HS-5 (cell line): Measurements from ENCODE around the gene FOXA3.

Source experiments
- DNase-seq: peaks from one replicate; pipeline ENCODE4 v3.0.0-alpha.2; 2012; ENCODE audit warnings: low read depth

Gene FOXA3

DNA sequence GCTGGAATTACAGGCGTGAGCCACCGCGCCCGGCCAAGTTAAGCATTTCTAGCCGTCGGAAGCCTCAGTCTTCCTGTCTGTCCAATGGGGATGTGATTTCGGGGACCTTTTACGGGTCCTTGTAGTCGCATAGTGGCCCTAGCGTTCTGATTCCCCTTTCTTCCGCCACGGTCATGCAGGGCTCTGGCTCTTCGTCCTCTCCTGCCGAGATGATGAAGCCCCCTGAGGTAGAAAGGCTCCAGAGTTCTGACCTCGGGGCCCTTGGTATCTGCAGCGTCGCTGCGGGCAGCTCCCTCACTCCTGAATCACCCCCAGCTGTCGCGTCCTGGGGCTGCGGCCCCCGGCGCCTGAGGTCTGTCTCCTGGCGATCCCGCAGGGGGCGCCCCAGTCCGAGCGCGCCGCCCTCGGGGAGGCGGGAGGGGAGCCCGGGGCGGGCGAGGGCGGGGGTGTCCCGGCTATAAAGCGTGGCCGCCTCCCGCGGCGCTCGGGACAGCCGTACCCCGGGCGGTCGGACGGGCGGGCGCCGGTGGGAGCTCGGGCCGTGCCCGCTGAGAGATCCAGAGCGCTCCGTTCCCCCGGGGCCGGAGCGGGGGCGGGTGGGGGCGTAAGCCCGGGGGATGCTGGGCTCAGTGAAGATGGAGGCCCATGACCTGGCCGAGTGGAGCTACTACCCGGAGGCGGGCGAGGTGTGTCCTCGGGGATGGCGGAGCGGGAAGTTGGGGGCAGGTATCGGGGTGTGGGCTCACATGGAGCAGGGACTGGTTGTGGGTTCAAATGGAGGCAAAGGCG, at the start of gene FOXA3:
FOXA3 (plus strand) TSS at position 487 of the 789 bp plus-strand sequence; CDS start at position 618, 131 bp downstream.
- no peak for DNase-seq

DNA sequence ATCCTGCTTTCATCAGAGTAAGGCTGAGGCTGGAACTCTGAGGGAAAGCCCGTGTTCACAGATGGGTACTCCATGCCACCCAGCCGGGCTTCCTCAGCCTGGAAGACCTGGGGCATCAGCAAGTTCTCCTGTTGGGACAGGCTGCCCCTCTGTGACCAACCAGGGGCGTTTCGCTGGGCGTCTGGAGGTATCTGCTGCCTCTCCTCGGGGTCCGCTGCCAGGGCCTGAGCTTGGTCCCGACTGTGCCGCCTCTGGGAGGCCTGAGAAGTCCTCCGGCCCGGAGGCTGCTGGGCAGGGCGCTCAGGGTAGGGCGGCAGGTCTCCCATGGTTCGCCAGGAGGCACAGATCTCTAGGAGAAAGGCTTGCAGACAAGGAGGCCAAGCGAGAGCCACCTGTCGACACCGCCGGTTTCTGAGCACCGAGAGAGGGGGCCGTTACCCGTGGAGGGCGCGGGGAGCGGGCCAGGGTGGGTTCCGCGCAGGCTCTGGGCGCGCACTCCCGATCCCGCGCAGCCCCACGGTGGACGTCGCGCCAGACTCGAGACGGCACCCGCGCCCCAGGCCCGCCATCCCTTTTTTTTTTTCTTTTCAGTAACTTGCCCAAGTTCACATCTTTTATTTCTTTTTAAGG, 49.2 kb upstream of the FOXA3 start, which contains the start of gene RSPH6A:
RSPH6A (minus strand) TSS at position 458 of the 630 bp plus-strand sequence; CDS start at position 326, 132 bp downstream.
- DNase-seq = no peak

GRCh38 chr19:45815481-45816216, 48.5 kb upstream of the FOXA3 start:
- DNase-seq = no peak

GRCh38 chr19:45816236-45817009, 47.7 kb upstream of the FOXA3 start:
- DNase-seq = no peak

DNA sequence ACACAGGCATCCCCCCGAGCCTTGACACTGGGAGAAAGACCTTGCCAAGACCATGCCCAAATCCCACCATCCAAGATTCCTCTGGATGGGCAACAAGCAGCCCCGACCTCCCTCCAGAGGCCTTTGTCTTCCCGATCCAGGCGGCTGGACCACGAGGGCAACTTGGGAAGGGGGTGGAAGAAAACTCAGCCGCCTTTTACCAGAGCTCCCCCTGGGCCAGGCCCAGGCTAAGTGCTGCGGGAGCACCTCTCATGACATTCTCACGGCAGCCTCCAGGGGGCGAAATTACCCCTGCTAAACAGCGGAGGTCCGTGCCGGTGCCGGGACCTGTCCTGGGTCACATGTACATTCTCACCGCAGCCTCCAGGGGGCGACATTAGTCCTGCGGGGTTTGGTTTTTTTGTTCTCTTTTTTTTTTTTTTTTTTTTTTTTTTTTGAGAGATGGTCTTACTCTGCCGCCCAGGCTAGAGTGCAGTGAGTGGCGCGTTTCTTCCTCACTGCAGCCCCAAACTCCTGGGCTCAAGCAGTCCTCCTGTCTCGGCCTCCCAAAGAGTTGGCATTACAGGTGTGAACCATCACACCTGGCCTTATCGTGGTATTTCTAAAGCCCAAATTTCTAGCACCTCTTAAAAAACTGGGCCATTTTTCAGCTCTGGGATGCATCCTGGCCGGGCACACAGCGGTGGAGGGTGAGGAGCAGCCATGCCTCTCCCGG, 47.0 kb upstream of the FOXA3 start:
- peak; percentile 52 for DNase-seq

GRCh38 chr19:45817725-45818301, 46.3 kb upstream of the FOXA3 start:
- DNase-seq = no peak

GRCh38 chr19:45819769-45820168, 44.4 kb upstream of the FOXA3 start:
- DNase-seq = no peak

DNA sequence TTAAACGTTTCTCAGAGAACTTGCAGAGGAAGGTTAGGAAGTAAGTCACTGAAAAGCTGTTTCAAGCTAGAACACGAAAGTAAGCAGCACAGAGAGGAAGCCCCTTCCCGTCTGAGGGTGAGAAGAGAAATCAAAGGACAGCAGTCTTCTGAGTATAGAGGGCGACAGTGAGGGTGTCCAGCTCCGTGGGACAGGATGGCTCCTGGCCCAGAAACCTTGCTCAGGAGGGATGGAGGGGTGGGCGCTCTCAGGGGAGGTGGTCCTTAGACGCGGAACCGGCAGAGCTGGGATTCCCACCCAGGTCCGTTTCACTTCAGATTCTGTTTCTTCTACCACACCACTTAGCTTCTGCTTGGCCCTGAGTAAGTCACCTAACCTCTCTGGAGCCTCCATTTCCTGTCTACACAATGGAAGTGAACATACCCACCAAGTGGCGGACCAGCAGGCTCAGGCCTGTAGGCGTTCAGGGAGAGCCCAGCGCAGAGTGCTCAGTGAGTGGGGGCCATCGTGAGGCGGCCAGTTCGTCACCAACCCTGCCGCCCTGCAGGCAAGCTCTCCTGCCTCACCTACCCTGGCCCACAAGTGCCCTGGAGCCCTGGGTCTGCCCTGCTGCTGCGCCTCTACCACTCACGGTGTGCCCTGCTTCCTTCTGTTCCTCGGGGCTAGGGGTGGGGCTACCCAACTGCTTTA, 43.6 kb upstream of the FOXA3 start:
- DNase-seq = no peak

- no peak for DNase-seq
Measured at GRCh38 chr19:45821103-45821521, 43.0 kb upstream of the FOXA3 start.

DNA sequence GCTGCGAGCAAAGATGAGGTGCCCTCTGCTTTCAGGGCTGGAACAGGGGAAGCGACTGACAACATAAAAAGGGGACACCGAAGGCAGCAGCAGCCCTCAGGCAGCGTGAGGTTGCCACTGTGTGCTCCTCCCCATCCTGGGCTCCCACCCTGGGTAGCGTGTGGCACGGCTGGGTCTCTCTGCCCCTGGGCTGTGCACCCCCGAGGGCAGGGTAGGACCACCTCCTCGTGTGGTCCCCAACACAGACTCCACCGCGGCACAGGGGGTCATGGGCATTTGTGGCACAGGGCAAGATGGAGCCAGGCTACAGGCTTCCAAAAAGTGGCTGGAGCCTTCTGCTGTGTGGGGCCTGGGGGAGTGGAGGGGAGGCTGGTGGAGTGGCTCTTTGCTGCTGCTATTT, 42.6 kb upstream of the FOXA3 start:
- DNase-seq = no peak

- DNase-seq = no peak
Measured at GRCh38 chr19:45822716-45823115, 41.4 kb upstream of the FOXA3 start.

GRCh38 chr19:45823182-45823581, 40.9 kb upstream of the FOXA3 start:
- no peak for DNase-seq

GRCh38 chr19:45824041-45824471, 40.1 kb upstream of the FOXA3 start:
- DNase-seq = no peak

- DNase-seq = no peak
Measured at GRCh38 chr19:45824531-45825262, 39.4 kb upstream of the FOXA3 start.

DNA sequence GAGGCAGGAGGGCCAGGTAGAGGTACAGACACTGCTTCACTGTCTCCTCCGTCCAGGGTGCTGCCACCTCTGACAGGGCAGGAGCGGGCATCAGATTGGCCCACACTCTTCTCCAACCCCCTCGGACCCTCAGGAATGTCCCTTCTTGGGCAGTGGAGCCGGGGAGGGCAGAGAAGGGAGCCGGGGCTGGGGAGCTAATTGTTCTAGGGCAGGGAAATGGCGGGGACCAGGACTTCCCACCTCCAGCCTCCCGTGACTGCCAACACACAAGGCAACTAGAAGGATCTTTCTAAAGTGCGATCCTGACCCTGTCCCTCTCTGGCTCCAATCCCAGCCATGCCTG, 38.9 kb upstream of the FOXA3 start:
- no peak for DNase-seq

GRCh38 chr19:45825917-45826893, 37.9 kb upstream of the FOXA3 start:
- no peak for DNase-seq

DNA sequence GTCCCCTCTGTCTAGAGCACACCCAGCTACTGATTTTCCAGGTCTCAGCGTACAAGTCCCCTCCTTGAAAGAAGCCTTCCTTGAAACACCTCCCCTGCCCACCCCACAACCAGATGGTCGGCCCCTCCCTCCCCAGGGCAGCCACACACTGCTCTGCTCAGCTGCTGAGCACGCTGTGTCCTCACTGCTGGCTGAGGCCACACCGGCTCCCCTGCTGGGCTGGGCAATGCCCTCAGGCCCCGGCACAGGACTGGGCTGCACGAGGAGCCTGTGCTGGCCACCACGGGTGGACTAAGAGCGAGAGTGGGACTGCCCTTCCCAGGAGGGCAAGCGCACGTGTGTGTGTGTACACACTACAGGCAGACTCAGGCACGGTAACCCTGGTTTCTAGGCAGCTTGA, 37.2 kb upstream of the FOXA3 start:
- no peak for DNase-seq

DNA sequence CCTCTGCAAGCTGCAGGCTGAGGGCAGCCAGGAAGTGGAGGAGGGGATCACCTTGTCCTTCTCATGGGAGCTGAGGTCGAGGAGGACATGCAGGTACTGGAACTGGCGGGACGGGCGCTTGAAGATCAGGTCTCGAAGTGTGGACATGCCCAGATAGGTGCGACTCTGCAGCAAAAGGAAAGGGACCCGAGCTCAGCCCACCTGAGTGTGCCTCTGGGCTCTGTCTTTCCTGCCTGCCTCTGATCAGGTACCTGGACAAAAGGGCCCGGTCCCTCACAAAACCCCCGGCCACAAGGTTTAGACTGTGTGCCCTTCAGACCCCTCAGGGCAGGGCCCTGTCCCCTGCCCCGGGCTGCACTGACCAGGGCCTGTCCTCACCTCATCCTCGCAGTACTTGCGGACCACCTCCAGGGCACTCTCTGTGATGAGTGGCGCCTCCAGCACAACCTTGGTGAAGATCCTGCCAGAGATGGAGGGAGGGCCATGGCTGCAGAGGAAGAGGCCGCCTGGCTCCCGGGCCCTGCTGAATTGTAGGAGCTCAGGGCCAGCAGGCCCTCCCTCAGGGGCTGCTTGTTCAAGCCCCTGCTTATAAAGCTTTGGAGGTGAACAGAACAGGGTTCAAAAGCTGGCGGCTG, 36.5 kb upstream of the FOXA3 start:
- no peak for DNase-seq
